HG03108 (cell line): ENCODE data around the gene TTC38.
A peak's percentile ranks its signal among the peaks of the same experiment; 100 is the strongest.

Source experiments
- ATAC-seq: cut with Tn5 transposase; IDR thresholded peaks from one replicate; pipeline ENCODE4 v1.9.1; 2021; ENCODE audit warnings: moderate library complexity; ENCODE audit not compliant: unreplicated experiment

Gene TTC38

GRCh38 chr22:46275455-46276122, 7.8 kb downstream of the TTC38 start:
- no peak for ATAC-seq

- ATAC-seq: no peak
Observed at GRCh38 chr22:46276563-46276962, 8.8 kb downstream of the TTC38 start.

- no peak for ATAC-seq
Observed at GRCh38 chr22:46278656-46279645, 11.1 kb downstream of the TTC38 start.

GRCh38 chr22:46280063-46280817, 12.4 kb downstream of the TTC38 start:
- ATAC-seq: no peak

DNA sequence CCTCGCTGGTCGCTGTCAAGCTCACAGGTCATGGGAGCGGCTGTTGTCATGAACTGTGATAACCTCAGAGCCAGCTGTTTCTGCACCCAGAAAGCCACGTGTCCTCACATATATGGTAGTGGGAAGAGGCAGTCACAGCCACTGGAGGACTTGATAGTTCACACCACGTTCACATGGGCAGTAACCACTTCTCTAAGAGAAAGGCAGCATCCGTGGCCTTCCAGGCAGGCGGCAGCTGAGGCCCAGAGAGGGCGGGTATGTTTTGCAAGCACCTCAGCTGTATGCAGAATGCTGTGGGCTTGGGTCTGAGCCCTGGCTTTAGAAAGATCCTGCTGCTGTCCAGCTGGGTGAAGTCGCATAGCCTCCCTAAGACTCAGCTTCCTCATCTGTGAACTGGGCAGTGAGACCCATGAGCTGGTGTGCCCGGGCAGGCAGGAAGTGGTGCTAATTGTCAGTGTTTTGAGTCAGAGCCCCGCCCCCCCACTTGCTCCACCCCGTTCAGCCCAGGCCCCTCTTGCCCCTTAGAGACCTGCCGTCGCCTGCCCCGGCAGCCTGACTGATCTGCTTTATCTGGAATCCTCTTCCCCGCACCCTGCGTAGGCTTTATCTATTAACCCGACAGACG, 13.3 kb downstream of the TTC38 start:
- ATAC-seq: peak; percentile 53

DNA sequence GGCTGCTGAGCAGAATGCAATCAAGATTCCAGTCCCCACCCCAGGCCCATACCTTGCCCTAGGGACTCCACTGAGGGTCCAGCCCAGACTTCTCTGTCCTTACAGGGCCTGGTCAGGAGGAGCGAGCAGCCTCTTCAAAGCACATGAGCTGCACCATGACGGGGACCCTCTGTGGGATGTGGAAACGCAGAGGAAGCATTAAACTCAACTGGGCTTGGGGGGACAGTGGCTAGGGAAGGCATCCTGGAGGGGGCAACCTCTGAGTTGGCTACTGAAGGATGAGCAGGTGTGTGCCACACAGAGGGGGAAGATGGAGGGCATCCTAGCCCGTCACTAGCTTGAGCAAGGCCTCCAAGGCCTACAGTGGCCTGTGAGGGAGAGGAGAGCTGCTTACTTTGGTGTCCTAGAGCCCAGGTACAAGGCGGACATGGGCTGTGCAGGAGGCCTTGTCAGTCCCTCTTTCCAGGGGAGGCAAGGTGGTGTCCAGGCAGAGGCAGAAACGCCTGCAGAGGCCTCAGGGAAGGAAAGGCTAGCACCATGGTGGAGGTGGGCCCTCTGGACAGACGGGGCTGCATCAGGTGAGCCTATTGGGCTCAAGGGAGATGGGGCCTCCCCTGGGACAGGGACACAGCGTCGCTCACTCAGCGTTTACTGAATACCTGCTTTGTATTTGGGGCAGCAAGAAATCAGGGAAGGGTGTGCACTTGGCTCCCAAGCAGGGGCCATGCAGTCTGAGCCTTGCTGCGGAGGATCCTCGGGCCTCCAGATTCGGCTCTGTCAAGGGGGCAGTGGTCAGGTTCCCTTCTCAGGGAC, 14.3 kb downstream of the TTC38 start:
- no peak for ATAC-seq

GRCh38 chr22:46286006-46286405, 18.2 kb downstream of the TTC38 start:
- no peak for ATAC-seq

DNA sequence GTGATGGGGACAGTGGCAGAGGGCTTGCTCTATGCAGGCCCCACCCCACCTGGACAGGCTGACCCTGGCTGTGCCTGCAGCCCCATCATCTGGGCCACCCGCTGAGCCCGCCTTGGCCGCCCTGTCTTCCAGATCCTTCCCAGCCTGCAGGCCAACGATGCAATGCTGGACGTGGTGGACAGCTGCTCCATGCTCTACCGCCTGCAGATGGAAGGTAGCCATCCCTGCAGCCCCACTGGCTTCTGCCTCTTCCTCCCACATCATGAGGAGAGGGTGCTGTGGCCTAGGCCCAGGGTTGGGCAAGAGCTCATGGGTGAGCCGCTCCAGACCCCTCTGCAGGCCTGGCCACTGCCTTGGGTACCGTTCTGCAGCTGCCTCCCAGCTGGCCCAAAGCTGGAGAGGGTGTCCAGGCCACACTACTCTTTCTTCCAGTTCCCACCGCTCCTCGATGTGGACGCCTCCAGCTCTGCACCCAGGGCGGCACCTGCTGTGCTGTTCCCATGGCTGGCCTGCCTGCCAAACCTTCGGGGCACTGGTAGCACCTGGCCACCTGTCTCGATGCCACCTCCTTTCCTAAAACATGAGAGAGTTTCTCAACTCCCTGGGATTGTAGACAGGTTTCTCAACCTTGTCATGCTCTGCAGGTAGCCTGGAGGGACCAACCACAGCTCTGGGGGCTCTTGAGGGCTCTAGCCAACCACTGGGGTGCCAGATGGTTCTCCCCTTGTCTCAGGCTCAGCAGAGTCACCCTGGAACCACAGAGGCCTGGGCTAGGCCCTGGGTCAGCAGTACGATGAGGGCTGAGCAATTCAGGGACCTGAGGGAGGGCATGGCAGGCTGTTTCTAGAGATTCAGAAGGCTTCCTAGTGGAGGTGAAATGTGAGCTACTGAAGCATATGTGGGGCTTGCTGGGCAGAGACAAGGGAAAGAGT, 19.4 kb downstream of the TTC38 start:
- ATAC-seq: no peak

DNA sequence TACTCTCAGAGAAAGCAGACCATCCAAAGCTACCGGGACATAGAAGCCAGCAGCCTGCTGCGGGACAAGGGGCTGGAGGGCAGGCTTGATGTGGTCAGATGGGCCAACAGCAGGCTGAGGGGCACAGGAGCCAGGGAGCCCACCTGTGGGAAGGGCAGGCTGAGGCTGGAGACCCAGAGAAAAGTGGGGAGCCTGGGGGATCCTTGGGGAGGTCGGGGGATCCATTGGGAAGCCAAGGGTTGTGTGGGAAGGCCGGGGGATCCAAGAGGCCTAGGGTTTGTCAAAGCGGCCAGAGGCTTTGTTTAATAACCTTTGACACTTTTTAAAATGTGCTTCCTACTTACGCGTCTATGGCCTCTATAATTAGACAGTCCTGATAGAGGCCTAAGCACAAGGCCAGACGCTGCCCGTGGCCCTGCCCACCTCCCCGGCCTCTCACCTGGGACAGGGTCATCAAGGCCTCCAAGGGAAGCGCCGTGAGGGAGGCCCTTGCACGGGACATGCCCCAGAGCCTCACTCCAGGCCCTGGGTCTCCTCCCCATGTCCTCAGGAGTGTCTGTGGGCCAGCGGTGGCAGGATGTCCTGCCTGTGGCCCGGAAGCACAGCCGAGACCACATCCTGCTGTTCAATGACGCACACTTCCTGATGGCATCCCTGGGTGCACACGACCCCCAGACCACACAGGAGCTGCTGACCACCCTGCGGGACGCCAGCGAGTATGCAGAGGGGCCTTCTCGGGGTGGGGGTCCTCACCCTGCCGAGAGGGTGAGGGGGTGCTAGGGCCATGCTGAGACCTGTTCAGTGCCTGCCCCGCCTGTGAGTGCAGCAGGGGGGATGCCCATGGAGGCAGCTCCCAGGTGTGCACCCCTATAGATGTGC, 20.3 kb downstream of the TTC38 start:
- peak; percentile 77 for ATAC-seq

DNA sequence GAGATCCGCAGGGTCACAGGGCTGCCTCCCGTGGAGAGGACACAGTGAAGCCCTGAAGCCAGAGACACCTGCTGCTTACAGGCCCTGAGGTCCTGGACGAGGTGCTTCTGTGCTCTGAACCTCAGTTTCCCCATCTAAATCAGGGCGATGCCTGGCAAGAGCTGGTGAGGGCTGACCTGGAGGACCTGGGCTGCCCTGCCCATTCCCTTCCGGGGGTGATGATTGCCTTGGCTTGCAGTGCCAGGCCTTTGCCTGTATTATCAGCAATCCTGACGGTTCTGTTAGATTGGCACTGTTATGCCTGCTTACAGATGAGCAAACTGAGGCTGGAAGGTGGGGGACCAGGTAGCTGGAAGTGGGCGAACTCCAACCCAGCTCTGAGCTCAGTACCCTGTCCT, 21.0 kb downstream of the TTC38 start:
- ATAC-seq: no peak

DNA sequence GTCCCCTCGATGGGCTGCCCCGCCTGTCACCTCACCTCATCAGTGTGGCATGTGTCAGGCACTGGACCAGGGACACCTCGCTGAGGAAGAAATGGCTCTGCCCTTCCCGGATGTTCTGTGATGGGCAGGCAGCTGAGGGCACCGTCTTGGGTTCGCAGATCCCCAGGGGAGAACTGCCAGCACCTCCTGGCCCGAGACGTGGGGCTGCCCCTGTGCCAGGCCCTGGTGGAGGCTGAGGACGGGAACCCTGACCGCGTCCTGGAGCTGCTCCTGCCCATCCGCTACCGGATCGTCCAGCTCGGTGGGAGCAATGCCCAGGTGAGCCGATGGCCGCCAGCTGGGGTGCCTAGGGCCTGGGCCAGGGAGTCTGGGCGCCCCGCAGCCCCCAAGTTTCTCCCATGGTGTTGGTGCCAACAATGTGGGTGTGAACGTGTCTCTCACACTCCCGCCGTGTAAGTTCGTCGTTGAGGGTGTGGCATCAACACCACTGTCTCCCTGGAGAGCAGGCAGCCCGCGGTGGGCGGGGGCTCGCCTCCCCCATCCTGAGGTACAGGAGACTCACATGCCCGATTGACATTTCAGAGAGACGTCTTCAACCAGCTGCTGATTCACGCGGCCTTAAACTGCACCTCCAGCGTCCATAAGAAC, 21.6 kb downstream of the TTC38 start:
- no peak for ATAC-seq

GRCh38 chr22:46290121-46290842, 22.5 kb downstream of the TTC38 start:
- ATAC-seq: no peak

- no peak for ATAC-seq
Observed at GRCh38 chr22:46290843-46291785, 23.3 kb downstream of the TTC38 start.

GRCh38 chr22:46292173-46292572, 24.4 kb downstream of the TTC38 start:
- no peak for ATAC-seq

- no peak for ATAC-seq
Observed at GRCh38 chr22:46292732-46293131, 24.9 kb downstream of the TTC38 start.
